GM18861 (cell line): ENCODE results near the gene ZNF555.

ENCODE experiments used
- ATAC-seq: cut with Tn5 transposase; IDR thresholded peaks from one replicate; pipeline ENCODE4 v1.9.1; 2021; ENCODE audit not compliant: unreplicated experiment

Gene ZNF555

GRCh38 chr19:2822846-2823245 lies 18.4 kb upstream of the ZNF555 start:
- no peak for ATAC-seq

- no peak for ATAC-seq
These were observed 17.6 kb upstream of the ZNF555 start for GRCh38 chr19:2823646-2824045.

- ATAC-seq, result no peak
These were observed 17.1 kb upstream of the ZNF555 start for GRCh38 chr19:2824129-2824528.

DNA sequence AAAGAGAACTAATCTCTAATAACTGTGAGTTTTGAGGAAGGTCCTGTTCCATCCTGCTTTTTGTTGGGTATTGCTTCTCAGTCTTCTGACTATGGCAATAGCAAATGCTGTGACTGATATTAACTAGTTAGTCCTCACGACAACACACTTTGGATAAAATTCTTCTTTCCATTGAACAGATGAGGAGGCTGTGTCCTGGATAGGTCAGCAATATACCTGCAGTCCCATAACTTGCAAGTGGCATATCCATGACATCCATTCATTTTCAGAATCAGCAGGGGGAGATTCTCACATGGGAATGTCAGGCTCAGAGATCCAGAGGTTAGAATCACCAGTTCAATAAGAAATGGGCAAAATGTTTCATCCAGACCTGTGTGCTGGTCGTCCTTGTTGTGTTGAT lies 14.3 kb upstream of the ZNF555 start:
- ATAC-seq, result no peak

DNA sequence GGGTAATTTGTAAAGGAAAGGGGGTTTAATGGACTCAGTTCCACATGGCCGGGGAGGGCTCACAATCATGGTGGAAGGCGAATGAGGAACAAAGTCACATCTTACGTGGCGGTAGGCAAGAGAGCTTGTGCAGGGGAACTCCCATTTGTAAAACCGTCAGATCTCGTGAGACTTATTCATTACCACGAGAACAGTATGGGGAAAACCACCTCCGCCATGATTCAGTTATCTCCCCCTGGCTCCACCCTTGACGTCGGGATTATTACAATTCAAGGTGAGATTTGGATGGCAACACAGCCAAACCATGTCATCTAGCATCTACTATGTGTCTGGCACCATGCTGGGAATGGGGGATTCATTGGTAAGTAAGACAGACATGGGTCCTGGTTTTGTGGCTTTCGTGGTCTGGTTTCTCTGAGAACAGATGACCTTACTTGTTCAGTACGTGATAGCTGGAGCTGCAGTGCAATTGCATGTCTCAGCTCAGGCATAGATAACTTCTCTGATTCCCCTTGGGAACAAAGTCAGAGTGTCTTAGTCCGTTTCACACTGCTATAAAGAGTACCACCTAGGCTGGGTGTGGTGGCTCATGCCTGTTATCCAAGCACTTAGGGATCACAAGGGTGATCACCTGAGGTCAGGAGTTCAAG lies 13.3 kb upstream of the ZNF555 start:
- ATAC-seq, result no peak

DNA sequence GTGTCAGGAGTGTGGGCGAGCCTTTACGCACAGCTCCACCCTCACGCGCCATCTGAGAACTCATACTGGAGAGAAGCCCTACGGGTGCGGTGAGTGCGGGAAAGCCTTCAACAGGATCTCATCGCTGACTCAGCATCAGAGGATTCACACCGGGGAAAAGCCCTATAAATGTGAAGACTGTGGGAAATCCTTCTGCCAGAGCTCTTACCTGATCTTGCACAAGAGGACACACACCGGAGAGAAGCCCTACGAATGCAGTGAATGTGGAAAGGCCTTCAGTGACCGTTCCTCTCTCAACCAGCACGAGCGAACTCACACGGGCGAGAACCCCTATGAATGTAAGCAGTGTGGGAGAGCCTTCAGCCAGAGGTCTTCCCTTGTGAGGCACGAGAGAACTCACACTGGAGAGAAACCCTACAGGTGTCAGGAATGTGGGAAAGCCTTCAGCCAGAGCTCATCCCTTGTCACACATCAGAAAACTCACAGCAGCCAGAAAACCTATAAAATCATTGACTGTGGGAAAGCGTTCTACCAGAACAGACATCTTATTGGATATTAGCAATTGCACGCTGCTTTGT lies 6.9 kb upstream of the ZNF555 start:
- no peak for ATAC-seq

- ATAC-seq, result no peak
These were observed 3.8 kb upstream of the ZNF555 start for GRCh38 chr19:2837430-2837829.

- peak; percentile 17 for ATAC-seq
These were observed 740 bp downstream of the ZNF555 start for GRCh38 chr19:2841855-2842574.

DNA sequence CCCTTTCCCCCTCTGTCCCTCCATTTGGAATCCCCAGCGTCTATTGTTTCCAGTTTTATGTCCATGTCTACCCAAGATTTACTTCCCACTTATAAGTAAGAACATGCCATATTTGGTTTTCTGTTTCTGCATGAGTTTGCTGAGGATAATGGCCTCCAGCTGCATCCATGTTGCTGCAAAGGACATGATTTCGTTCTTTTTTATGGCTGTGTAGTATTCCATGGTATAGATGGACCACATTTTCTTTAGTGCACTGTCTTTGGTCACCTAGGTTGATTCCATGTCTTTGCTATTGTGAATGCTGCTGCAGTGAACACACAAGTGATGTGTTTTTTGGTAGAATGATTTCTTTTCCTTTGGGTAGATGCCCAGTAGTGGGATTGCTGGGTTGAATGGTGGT lies 3.8 kb downstream of the ZNF555 start:
- ATAC-seq, result no peak

DNA sequence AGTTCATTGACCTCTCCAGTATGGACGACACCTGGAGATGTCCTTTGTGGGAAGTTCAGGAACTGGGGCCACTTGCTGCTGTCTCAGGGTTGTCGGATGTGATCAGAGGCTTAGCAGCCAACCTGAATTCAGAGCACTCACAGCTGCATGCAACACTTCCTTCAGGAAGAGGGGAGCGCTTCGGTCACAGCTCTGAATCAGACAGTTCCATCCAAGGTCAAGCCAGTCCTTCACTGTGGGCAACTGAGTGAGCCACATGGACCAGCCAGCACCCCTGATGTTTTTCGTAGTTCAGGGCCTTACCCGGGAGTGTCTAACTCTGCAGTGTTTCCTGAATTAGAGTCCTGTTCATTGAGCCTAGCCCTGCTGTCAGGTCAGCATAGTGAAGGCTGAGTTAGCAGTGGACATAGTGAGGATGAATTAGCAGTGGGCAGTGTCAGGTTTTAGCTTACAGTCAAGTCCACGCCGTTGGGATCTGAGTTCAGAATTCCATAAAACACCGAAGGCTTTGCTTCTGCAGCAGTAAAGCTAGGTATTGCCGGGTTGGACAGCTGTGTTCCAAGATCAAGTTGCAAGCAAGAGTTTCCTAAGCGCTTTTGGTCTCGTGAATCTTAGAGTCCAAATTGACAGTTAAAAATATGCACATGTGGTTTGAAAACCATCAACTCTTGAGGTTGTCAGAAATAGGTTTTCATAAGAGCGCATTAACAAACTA lies 5.1 kb downstream of the ZNF555 start:
- no peak for ATAC-seq

- no peak for ATAC-seq
These were observed 6.2 kb downstream of the ZNF555 start for GRCh38 chr19:2847507-2847906.

DNA sequence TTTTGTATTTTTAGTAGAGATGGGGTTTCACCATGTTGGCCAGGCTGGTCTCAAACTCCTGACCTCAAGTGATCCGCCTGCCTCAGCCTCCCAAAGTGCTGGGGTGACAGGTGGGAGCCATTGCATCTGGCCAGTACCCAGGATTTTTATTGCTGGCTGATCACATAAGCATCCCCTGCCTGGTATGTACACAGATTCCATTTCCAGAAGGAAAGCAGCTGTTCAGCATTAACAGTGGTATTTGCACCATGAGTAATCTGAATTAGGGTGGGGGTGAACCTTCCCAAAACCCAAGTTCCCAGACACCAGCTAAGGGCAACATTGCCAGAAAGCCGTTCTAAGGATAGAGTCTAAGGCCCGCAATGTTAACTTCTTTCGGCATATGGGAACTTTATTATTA lies 7.3 kb downstream of the ZNF555 start:
- ATAC-seq, result no peak

DNA sequence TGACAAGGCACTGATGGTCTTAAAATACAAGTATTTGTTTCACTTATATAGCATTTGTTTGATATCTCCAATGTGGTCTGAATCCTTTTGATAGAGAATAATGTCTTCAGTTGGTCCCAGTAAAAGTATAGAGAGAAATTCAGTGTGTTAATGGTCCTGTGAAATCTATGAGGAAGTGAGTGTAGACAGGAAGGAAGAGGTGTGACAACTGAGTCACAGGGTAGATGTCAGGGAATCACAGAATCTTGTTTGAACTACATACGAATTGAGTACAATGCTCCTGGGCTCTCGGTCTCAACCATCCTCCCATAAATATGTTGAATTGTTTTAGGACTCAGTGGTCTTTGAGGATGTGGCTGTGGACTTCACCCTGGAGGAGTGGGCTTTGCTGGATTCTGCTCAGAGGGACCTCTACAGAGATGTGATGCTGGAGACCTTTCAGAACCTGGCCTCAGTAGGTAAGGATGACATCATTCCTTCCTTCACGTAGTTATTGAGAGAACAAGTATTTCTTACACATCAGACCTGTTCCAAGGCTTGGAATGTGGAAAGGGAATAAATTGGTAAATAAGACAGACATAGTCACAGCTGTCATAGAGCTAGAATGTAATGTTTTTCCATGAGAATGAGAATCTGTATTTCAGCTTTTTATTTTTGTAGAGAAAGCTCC lies 9.1 kb downstream of the ZNF555 start:
- ATAC-seq, result no peak

DNA sequence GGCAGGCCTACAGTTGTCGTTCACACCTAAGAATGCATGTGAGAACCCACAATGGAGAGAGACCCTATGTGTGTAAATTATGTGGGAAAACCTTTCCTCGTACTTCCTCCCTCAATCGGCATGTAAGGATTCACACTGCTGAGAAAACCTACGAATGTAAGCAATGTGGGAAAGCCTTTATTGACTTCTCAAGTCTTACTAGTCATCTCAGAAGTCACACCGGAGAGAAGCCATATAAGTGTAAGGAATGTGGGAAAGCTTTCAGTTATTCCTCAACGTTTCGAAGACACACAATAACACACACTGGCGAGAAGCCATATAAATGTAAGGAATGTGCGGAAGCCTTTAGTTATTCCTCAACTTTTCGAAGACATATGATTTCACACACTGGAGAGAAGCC lies 11.3 kb downstream of the ZNF555 start:
- no peak for ATAC-seq

DNA sequence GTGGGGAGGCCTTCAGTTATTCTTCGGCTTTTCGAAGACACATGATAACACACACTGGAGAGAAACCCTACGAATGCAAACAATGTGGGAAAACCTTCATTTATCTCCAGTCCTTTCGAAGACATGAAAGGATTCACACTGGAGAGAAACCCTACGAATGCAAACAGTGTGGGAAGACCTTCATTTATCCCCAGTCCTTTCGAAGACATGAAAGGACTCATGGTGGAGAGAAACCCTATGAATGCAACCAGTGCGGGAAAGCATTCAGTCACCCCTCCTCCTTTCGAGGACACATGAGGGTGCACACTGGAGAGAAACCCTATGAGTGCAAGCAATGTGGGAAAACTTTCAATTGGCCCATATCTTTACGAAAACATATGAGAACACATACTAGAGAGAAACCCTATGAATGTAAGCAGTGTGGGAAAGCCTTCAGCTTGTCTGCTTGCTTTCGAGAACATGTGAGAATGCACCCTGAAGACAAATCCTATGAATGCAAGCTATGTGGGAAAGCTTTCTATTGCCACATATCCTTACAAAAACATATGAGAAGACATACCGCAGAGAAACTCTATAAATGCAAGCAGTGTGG lies 11.8 kb downstream of the ZNF555 start:
- ATAC-seq, result no peak

DNA sequence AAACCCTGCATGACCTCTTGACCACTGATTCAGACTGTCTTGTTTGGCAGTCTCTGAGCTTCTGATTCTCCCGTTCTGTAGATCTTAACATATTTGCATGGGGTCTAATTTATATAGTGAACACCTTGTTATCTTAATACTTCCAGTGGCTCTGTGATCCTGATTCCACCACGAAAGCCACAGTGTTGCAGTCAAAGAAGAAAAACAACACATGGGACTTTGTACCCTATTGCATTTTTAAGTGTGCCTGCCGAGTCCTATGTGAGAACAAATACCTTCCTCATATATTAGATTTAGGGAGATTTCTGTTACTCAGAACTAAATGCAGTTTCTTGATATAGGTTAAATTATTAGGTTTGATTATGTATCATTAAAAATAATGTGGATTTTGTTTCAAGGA lies 13.6 kb downstream of the ZNF555 start:
- no peak for ATAC-seq

GRCh38 chr19:2856457-2857050 lies 15.3 kb downstream of the ZNF555 start:
- no peak for ATAC-seq

DNA sequence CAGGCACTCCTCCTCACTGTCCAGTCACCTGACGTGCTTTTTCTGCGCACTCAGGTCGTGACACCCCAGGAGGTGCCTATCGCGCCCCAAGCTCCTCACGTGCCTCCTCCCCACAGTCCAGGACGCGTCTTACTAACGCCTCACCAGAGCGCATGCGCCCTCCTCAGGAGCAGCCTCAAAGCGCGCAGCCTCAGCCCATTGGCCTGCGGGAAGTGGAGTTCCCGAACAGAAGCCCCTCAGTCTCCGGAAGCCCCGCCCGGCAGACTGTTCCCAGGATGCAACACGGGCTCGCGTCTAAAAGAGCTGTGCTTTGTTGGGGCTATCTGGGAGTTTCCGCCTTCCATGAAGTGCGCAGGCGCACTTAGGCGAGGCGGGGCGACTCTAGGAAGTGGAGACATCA lies 17.6 kb downstream of the ZNF555 start:
- ATAC-seq, result no peak

GRCh38 chr19:2863816-2864215 lies 22.5 kb downstream of the ZNF555 start:
- ATAC-seq, result no peak

DNA sequence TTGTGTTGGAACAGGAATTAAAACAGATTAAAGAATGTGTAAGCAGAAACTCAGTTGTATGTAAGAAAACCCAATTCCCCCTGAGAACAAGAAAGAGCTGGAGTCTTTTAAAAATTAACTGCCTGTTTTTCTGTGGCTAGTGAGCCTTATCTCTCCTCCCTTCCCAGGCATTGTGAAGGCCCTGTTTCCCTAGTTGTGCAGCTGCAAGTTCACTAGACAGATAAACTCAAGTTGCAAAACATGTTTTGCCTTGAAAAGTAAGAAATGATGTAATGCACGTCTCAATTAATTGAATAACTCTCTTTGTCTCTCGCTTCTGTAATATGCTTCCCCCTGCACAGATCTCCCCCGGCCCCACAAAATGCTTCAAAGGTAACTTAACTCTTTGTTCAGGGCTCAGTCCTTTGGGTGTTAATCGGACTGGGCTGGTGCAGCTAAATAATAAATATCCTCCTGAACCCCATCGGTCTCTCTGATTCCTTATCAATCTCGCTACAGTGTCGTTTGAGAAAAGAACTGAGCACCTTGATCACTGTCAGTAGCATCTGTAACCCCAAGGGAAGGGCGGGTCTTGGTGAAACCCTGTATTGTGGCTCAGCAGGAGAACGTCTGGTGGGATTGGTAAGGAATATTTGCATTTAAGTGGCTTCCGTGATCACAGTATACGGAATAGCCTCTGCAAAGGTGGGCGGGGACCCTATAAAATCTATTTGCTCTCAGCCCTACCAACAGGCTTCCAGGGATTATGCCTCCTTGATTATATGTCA lies 24.2 kb downstream of the ZNF555 start:
- no peak for ATAC-seq
